UCSD-AML1 (cell line): ENCODE results near the gene EIF5.

ENCODE experiments used
- DNase-seq: peaks from one replicate; lab custom pipeline; 2025; ENCODE audit not compliant: unreplicated experiment; lab: John Stamatoyannopoulos, UW

Gene EIF5

DNA sequence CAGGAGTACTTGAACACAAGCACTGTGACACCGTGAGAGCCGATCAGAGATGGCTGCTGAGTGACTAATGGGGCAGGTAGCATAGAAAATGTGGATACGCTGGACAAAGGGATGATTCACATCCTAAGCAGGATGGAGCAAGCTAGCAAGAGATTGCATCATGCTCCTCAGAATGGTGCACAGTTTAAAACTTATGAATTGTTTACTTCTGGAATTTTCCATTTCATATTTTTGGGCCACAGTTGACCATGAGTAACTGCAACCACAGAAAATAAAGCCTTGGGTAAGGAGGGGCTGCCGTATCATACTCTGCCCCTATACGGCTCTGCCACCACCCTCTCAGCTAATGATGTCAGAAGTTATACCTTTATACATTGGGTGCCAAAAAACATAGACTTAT lies 27.8 kb downstream of the EIF5 start:
- no peak for DNase-seq

DNA sequence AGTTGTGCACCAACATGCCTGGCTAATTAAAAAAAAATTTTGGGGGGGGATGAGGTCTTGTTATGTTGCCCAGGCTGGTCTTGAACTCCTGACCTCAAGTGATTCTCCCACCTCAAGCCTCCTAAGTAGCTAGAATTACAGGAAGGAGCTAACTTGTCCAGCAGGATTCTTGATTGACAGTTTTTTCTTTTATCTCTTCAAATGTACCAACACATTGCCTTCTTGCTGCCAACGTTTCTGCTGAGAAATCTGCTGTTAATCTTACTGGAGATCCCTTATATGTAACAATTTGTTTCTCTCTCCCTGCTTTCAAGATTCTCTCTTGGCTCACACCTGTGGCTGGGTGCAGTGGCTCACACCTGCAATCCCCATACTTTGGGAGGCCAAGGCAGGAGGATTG lies 28.7 kb downstream of the EIF5 start:
- DNase-seq: no peak

DNA sequence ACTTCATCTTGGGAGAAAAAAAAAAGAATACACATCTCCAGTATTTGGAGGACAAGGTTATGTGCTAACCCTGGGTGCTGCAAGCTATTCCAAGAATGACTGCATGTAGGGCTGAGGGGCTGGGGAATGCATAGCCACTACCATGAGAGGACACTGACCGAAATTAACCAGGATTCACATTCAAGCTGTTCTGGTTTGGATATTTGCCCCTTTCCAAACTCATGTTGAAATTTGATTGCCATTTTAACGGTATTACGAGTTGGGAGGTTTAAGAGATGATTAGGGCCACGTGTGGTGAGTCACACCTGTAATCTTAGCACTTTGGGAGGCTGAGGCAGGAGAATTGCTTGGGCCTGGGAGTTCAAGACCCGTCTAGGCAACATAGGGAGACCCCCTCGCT lies 32.7 kb downstream of the EIF5 start:
- DNase-seq: no peak

DNA sequence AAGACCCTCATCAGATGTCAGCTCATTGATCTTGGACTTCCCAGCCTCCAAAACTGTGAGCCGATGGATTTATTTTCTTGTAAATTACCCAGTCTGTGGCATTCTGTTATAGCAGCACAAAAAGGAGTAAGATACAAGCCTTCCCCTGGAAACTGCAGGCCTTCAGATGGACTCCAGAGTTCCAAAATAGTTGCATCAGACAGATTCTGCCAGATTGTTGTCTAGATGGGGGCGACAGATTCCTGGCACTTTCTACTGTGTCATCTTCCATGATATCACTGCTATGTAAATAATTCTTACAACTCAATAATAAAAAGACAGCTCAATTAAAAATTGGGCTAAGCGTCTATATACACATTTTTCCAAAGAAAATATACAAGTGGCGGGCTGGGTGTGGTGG lies 34.0 kb downstream of the EIF5 start:
- no peak for DNase-seq

DNA sequence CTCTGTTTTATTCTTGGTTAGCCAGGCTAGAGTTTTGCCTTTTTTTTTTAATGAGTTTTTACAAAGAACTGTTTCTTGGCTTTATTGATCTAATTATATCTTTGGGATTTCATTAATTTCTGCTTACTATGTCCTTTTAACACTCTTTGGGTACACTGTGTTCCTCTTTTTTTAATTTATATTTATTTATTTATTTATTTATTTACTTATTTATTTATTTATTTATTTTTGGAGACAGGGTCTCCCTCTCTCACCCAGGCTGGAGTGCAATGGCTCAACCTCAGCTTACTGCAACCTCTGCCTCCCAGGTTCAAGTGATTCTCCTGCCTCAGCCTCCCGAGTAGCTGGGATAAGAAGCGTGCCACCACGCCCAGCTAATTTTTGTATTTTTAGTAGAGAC lies 36.0 kb downstream of the EIF5 start:
- DNase-seq: no peak

DNA sequence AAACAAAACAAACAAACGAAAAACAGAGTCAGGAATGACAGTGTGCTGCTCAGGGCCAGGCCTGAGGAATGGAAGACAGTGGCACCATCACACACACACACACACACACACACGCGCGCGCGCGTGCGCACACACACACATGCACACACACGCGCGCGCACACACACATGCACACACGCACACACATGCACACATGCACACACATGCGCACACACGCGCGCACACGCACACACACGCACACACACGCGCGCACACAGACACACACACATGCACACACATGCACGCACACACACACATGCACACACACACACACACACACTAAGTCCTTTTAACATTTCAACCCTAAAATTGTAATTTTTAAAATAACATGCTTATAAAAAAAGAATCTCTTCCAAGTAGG lies 38.0 kb downstream of the EIF5 start:
- no peak for DNase-seq

DNA sequence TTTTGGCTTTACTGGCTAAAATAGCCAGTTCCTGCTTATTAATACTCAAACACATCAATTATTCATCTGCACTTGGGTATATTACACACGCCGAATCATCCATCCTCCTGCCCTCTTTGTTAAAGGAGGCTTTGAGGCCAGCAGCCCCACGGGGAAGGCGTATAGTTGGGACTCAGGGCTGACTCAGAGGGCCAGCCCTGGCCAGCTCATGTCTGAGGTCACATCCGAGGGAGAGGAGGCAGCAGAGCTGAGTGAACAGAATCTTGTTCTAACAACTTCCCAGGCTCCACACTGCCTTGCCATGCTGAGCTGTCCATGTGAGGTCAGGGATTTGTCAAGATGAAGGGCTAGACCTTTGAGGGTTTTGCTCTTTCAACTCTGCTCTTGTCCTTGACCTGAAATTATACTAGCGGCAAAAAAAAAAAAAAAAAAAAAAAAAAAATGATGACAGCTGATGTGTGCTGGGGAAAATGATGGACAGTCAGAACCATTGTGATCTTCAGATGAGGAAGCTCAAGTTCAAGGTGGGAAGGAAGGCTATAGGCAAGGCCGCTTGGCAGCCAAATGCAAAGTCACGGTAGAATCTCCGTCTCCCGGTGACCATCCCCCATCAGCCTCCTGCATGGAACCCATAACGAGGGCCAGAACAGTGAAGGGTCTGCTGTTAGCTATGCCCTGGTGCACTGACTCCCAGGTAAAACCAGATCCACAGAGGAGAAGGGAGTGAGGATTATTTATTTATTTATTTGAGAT lies 38.7 kb downstream of the EIF5 start:
- peak; percentile 49 for DNase-seq

DNA sequence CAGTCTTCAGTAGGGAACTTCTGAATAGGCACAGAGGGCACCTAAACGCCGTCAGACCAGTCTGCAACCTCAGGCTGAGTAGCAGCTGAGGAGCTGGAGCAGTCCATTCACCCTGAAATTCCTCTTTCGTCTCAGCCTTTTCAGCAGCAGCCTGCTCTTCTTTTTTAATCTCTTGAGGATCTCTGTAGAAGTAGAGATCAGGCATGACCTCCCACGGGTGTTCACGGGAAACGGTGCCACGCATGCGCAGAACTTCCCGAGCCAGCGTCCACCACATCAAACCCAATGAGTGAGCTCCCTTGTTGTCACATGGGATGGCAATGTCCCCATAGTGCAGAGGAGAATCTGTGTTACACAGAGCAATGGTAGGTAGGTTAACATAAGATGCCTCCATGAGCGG lies 40.1 kb downstream of the EIF5 start:
- no peak for DNase-seq

DNA sequence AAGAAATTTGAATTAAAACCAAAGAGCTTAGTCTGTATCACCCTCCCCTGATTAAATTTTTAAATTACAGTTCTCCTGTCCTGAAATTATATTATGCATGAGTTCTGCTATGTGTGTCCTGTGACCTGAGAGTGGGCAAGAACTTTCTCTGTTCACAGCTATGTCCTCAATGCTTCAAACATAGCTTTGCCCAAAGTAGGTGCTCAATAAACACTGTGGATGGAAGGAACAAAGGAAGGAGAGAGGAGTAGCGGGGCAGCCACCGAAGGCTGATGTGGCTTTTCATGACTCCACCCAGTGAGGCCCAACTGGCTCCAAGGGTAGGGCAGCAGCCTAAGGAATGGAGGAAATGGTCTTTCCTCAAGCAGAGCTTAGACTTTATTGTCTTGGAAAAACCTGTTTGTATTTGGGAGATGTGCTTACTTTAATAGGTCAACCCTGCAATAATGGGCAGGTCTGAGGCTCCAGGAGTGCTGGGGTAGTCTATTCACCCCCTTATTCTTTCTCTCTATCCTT lies 43.5 kb downstream of the EIF5 start:
- no peak for DNase-seq

DNA sequence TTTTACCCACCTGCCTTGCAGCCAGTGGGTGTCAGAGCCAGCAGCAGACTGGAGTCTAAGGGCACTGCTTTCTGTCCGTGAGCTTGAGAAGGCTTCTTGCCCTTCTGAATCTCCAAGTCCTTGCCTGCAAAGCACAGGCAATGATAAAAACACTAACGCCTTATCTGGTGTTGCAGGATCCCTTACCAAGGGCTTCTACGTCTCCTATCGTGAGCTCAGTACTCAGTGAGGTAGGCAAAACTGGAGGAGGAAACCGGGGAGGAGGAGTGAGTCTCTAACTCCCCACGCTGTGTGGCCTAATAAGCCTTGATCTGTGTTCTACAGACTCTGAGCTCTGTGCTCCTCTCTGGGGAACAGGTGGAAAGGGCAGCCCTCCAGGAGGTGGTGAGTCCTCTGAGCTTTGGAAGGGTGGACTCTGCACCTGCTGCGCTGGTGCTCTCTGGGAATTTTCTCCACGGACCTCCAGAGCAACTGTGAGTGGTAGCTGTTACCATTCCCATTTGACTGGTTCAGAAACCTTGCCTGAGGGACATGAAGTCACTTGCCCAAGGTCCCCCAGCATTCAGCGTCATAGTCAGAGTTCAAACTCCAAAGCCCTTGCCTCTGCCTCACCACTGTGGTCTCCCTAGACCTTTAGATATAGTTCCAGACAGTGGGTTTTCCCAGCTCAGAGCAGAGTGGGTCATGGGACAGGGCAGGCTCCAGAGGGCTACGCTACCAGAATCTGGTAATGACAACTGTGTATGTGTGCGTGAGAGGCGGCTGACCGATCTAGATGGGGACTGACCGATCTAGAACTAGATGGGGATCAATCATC lies 44.2 kb downstream of the EIF5 start:
- no peak for DNase-seq

DNA sequence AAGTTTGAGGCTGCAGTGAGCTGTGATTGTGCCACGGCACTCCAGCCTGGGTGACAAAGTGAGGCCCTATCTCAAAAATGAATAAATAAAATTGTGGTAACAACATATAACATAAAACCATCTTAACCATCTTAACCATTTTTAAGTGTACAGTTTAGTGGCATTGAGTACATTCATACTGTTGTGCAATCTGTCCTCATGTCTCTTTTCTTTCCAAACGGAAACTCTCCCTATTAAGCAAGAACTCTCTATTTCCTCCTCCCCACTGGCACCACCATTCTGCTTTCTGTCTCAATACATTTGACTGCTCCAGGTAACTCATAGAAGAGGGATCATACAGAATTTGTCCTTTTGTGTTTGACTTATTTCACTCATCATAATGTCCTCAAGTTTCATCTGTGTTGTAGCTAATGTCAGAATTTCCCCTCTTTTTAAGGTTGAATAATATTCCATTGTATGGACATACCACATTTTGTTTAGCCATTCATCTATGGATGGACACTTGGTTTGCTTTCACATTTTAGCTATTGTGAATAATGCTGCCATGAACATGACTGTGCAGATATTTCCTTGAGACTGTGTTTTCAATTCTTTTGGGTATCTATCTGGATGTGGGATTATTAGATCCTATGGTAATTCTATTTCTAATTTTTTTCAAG lies 46.8 kb downstream of the EIF5 start:
- no peak for DNase-seq

DNA sequence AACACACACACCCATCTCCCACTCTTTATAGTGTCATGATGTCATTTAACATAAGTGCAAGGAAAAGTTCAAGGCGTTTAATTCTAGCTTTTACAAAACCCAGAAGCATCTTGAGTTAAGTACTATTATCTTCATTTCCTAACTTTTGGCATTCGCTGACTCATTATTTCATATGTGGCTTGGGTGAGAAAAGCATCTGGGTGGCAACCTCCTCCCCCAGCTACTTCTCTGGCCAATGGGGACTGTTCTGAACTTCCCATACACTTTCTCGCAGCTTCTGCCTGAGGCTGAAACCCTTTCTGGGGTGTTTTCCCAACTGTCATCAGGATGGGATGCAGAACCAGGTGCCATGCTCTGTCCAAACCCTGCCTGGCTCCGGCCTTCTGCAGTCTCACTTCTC lies 48.3 kb downstream of the EIF5 start:
- no peak for DNase-seq

DNA sequence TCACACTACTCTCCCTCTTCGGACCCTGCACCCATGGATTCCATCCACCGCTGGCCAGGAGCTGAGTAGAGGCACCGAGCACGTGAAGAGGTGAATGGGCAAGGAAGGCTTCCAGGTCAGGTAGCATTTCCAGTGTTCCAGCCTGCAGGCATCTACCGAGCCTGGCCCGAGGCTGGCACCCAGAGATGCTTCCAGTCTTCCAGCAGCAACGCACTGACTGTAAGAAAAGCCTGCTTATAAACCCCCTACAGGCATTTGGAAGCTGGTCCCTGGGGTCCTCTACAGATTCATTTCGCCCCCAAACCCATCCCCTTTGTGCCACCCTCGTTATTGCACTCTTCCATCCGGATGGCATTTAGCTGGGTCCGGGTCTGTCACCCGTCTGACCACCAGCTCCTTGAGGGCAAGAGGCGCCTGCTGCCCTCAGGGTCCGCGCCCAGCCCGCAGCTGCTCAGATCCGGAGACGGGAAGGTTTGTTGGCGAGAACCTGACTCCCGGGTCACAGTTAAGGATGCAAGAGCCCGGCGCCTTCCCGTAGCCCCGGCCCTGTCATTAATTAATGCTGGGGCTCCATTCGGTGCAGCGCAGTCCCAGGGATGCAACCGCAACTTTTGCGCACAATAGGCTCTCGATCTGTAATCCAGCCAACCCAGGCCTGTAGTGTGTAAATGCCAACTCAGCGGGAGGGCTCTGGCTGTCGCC lies 50.6 kb downstream of the EIF5 start:
- DNase-seq: no peak

DNA sequence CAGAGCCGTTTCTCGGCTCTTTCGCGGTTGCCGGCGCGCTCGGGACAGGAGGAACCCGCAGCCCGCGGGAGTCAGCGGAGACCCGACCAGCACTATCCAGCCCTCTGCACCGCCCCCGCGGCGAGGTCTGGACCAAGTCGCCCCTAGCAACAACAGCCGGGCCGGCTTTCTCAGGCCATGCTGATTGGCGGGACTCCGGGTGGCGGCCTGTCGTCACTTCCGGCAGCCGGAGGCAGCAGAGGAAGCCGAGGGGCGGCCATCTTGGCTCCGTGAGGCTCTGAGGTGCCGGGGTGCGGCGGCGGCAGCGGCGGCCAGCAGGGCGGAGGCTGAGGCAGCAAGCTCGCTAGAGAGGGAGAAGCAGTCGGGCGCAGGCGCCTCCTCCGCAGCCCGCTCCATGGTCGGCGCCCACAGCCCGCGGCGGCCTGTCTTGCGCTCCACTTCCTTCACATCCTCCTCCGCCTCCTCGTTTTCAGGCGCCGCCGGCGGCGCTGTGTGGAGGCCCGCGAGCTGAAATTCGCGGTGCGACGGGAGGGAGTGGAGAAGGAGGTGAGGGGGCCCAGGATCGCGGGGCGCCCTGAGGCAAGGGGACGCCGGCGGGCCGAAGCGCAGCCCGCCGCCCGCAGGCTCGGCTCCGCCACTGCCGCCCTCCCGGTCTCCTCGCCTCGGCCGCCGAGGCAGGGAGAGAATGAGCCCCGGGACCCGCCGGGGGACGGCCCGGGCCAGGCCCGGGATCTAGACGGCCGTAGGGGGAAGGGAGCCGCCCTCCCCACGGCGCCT lies 51.3 kb downstream of the EIF5 start, which contains the start of gene MARK3:
Gene MARK3, plus strand, starts transcription at position 264 of the 777 bp plus-strand sequence. CDS start 615 bp downstream, outside the sequence.
- DNase-seq: peak; percentile 95

DNA sequence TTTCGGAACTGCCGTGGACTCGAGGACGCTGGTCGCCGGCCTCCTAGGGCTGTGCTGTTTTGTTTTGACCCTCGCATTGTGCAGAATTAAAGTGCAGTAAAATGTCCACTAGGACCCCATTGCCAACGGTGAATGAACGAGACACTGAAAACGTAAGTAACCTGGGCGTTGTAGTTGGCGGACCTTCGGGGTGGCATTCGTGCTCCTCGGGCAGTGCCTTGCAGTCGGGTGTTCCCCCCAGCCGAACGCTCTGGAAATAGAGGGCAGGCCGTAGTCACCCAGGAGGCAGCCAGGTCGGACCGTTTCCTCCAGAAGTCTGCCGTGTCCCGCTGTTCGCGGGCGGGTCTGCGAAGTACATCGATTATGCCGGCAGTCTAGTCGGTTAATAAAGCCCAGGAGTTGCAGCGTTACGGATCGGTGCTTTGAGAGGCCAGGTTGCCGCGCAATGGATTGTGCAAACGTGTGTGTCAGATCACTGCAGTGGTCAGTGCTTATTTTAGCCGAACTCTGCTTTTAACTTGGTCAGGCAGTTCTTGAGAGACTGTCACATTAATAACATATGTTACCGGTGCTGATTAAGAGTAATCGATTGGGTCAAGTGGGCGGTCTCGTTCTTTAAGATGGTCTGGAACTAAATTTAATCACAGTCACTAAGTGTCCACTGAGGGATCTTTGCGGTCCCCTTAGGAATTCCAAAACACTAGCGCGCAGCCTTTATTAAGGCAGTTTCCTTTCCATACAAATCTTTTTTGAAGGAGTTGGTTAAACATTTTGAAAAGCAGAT lies 52.1 kb downstream of the EIF5 start:
- no peak for DNase-seq

DNA sequence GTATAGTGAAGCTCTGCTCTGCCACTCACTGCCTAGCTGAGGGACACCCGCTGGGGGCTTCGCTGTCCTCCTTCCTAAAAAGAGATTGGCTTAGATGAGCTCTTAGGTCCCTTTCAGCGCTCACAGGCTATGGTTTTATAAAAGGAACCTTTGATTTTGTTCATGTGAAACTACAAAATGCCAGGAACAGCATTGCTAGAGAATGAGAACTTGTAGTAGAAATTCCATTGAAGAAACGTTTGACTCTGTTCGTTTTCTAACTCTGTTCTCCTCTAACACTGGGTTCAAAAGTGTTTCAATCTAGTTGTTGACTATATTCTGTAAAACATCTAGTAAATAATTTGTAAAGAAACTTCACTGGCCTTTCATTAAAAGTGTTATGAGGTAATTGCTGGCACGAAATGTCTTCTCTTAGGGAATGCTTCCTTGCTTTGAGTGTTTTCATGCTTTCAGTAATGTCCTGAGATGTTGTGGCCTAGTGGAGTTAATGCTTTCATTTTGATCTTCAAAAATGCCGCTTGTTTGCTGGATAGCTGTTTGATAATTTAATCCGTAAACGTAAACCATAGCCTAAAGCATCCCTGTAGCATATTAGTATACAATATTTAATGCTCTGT lies 52.8 kb downstream of the EIF5 start:
- no peak for DNase-seq

DNA sequence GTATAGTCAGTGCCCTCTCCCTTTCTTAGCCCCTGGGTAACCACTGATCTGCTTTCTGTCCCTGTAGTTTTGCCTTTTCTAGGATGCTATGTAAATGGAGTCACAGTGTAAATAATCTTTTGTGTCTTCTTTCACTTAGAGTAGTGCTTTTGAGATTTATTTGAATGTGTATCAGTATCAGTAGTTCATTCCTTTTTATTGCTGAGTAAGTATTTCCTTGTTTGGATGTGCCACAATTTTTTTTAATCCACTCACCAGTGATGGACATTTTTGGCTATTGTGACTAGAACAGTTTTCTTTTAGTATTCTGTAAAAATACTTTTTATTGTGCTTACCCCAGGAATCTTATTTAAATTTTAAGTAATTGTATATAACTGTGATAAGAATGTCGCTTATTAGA lies 54.6 kb downstream of the EIF5 start:
- no peak for DNase-seq

DNA sequence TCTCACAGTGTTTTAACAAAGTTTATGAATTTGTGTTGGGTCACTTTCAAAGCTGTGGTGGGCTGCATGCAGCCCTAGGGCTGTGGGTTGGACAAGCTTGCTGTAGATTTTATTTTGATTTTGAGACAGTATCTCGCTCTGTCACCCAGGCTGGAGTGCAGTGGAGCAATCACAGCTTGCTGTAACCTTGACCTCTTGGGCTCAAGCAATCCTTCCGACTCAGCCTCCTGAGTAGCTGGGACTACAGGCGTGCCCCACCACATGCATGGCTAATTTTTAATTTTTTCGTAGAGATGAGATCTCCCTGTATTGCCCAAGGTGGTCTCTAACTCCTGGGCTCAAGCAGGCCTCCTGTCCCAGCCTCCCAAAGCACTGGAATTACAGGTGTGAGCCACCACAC lies 56.6 kb downstream of the EIF5 start:
- DNase-seq: no peak

DNA sequence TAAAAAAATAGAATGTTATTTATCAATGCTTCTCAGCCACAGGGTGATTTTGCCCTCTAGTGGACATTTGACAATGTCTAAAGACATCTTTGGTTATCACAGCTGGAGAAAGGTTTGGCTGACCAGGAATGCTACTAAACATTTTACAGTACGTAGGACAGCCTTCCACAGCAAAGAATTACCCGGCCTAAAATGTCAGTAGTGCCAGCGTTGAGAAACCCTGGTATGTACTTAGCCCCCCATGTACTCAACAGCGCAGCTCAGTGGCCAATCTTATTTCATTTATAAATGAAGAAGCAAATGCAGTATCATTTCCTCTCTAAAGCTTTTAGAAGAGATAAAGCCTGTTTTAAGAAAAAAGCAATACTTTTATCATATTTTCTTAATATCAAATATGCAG lies 57.0 kb downstream of the EIF5 start:
- DNase-seq: no peak
